ENCODE results near the gene SYNPO2.
"Not testable (repeated sequence)": the region's sequence is repeated elsewhere in the genome, so short reads cannot be mapped to it uniquely, and the experiment has no call there.

The SYNPO2 gene

GRCh38 chr4:119000400-119000799 lies 111.7 kb downstream of the SYNPO2 start:
- no peak for DNase-seq (ENCODE audit: low read depth)

- DNase-seq (ENCODE audit: low read depth): no peak
Measured at GRCh38 chr4:119002476-119002875, 113.8 kb downstream of the SYNPO2 start.

- DNase-seq (ENCODE audit: low read depth): not testable (repeated sequence)
Measured at GRCh38 chr4:119003001-119003400, 114.3 kb downstream of the SYNPO2 start.

GRCh38 chr4:119005928-119006460 lies 117.3 kb downstream of the SYNPO2 start:
- DNase-seq (ENCODE audit: low read depth): no peak

- no peak for DNase-seq (ENCODE audit: low read depth)
Measured at GRCh38 chr4:119008761-119009160, 120.1 kb downstream of the SYNPO2 start.

DNA sequence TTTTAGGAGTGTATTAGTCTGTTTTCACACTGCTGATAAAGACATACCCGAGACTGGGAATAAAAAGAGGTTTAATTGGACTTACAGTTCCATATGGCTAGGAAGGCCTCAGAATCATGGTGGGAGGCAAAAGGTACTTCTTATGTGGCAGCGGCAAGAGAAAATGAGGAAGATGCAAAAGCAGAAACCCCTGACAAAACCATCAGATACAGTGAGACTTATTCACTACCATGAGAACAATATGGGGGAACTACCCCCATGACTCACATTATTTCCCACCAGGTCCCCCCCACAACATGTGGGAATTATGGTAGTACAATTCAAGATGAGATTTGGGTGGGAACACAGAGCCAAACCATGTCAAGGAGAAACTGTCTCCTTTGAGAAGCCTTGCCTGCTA lies 121.6 kb downstream of the SYNPO2 start:
- not testable (repeated sequence) for DNase-seq (ENCODE audit: low read depth)

GRCh38 chr4:119010909-119011606 lies 122.4 kb downstream of the SYNPO2 start:
- no peak for DNase-seq (ENCODE audit: low read depth)

DNA sequence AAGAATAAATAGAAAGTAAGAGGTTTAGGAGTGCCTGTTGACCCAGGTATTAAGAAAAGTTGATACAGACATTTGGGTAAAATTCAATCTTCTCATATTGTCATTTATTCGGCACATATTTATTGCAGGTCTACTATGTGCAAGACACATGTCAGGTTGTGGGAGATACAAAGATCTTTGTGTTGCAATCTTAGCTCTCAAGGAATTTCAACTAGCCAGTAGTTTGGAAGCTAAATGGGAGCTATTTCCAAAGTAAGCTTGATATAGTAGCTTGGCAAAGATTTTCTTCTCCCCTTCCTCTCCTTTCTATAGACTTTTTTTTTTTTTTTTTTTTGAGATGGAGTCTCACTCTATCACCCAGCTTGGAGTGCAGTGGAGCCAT lies 122.9 kb downstream of the SYNPO2 start:
- DNase-seq (ENCODE audit: low read depth): no peak

DNA sequence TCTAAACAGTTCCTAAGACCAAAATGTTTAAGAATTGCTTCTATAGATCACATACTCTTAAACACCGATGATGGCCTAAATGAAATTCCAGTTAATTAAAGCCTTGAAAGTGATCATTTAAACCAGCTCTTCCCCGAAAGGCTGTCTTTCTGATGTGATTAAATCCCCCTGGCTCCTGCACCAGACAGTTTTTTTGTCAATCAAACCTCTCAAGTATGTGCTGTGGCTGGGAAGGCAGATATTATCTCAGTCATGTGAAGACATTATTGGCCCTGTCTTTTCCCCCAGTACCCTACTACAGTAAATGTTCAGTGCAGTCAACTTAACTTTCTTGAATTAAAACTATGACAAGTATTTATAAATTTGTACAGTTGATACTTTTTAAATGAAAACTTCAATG lies 126.0 kb downstream of the SYNPO2 start:
- DNase-seq (ENCODE audit: low read depth): no peak

- DNase-seq (ENCODE audit: low read depth): no peak
Measured at GRCh38 chr4:119016636-119017035, 128.0 kb downstream of the SYNPO2 start.

DNA sequence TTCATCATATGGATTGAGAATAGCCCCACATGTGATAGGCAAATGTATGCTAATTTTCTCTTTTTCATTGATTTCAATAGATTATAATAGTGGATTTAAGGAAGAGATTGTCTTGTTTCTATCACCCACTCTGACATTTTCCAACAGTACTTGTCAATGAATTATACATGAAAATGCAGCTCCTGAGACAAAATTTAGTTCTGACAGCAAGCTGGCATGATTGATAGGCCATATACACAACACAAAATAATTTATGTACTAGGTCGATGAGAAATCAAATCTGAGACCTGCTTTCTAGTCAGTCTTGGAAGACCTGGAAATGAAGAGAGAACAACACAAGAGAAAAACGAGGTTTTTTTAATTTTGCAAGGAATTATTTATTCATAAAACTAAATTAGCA lies 129.0 kb downstream of the SYNPO2 start:
- DNase-seq (ENCODE audit: low read depth): no peak

DNA sequence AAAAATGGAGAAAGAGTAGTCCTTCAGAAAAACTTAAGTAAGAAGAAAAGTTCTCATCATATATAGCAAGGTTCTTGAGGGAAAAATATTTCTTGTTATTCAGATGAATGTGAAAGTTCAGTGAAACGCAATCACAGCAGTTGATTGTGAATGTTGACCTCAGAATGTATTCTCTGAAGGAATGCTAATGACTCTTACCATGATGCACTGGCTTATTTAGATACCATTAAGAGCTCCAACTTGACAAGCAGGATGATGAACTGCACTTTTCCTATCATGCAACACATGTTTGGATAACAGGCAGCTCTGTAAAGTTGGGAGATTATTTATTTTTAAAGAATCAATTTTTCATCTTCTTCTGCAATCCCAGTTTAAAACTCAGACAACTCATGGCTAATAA lies 131.5 kb downstream of the SYNPO2 start:
- DNase-seq (ENCODE audit: low read depth): no peak

- not testable (repeated sequence) for DNase-seq (ENCODE audit: low read depth)
Measured at GRCh38 chr4:119022520-119022919, 133.9 kb downstream of the SYNPO2 start.

DNA sequence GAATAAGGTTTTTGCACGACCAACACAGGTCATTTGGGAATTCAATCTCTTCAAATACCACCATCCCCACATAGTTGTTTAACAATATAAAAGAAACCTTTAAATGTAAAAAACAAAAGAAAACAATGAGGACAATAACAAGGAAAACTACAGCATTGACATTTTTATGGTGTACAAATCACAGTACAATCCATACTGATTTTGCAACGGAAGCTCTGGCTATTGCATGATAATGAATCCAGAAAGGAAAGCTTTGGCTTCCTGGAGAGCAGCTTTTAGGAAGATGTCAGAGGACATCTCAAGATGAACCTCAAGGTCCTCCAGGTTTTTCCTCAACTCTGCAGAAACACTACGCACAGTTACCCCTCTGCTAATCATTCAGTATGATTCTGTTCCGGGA lies 135.4 kb downstream of the SYNPO2 start:
- DNase-seq (ENCODE audit: low read depth): no peak

GRCh38 chr4:119025420-119025819 lies 136.8 kb downstream of the SYNPO2 start:
- peak; percentile 77 for DNase-seq (ENCODE audit: low read depth)

DNA sequence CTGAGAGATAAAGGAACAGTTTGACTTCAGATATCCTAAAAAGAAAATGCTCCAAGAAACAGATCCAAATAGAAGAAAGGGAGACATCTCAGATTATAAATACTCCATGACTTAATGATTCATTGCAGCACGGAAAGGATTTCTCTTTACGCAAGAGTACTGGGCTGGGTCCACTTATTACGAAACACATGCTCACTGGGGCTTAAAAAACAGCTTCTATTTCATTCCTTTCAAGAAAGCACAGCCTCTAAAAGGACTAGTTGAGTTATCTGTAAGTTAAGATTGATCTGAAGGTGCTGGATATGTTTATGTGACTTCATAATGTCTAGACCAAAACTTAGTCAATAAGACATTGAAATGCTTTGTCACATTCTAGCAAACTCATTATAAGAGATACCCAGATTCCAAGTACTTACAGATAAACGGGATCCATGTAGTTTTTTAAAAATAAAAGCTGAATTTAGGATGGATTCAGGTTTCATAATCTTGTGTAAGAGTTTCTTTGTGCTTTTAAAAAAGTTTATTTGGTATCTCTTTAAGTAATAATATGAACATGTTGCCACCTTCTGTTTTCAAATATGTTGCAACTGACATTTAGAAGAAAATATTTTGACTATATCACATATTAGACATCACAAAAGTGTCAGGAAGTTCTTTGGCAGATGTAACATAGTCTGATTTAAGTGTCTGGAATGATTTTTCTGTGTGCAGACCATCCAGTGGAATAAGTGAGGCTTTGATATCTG lies 137.4 kb downstream of the SYNPO2 start:
- peak; percentile 76 for DNase-seq (ENCODE audit: low read depth)

- peak; percentile 17 for DNase-seq (ENCODE audit: low read depth)
Measured at GRCh38 chr4:119026662-119027444, 138.2 kb downstream of the SYNPO2 start.

DNA sequence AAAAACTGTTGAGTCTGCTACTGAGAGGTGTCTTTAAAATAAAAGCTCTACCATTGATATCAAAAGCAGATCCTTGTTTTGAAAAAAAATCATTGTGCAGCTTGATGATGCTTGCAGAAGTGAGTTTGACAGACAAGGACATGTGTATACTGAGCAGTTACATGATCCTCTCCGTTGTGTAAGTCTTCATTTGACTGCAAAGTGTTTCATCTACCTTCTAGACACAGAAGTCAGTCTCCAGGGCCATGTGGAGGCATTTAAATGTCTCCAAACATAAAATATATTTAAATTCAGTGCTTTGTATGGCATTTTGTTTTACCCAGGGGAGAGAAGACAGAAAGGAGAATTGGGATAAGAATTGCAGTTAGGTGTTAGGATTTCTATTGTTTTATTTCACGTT lies 139.2 kb downstream of the SYNPO2 start:
- no peak for DNase-seq (ENCODE audit: low read depth)

- no peak for DNase-seq (ENCODE audit: low read depth)
Measured at GRCh38 chr4:119028296-119028695, 139.6 kb downstream of the SYNPO2 start.

DNA sequence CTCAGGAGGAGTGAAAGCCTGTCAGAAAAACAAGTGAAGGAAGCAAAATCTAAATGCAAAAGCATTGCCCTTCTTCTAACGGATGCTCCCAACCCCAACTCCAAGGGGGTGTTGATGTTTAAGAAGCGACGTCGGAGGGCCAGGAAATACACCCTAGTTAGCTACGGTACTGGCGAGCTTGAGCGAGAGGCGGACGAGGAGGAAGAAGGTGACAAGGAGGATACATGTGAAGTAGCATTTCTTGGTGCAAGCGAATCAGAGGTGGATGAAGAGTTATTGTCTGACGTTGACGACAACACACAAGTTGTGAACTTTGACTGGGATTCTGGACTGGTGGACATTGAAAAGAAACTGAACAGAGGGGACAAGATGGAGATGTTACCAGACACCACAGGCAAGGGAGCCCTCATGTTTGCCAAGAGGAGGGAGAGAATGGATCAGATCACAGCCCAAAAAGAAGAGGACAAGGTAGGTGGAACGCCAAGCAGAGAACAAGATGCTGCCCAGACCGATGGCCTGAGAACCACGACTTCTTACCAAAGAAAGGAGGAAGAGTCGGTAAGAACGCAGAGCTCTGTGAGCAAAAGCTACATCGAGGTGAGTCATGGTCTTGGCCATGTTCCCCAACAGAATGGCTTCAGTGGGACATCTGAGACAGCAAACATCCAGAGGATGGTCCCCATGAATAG lies 141.3 kb downstream of the SYNPO2 start:
- no peak for DNase-seq (ENCODE audit: low read depth)

DNA sequence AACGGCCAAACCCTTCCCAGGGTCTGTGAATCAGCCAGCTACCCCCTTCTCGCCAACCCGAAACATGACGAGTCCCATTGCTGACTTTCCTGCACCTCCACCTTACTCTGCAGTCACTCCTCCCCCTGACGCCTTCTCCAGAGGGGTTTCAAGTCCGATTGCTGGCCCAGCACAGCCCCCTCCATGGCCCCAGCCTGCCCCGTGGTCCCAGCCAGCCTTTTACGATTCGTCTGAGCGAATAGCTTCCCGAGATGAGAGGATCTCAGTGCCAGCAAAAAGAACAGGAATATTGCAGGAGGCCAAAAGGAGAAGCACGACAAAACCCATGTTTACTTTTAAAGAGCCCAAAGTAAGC lies 141.9 kb downstream of the SYNPO2 start:
- DNase-seq (ENCODE audit: low read depth): no peak

GRCh38 chr4:119031218-119031617 lies 142.6 kb downstream of the SYNPO2 start:
- DNase-seq (ENCODE audit: low read depth): no peak
